Smooth muscle cell (in vitro differentiated cells): ENCODE data around the gene PAFAH2. TPM values are rescaled to one million over a fixed set of nuclear protein-coding genes. Genes with fewer than 3 reads are reported as not detected.

ENCODE experiments used
- DNase-seq: peaks from one replicate; lab custom pipeline; 2025; ENCODE audit not compliant: unreplicated experiment; lab: John Stamatoyannopoulos, UW
- H2AFZ ChIP-seq: fragments of 200-600 bp; sonication (generic); 2 replicates; pipeline ENCODE4 v1.6.0; 2016; ENCODE audit warnings: antibody characterized with exemption, low read depth, mild to moderate bottlenecking
- H3F3A ChIP-seq: fragments of 200-600 bp; sonication (generic); 2 replicates; pipeline ENCODE4 v1.6.0; 2017; ENCODE audit warnings: antibody characterized with exemption, low read depth
- H3K27ac ChIP-seq: fragments of 200-600 bp; sonication (generic); 2 replicates; pipeline ENCODE4 v1.5.1; 2016; ENCODE audit warnings: low read depth, mild to moderate bottlenecking
- H3K27me3 ChIP-seq: fragments of 200-600 bp; sonication (generic); 2 replicates; pipeline ENCODE4 v1.6.1; 2016; ENCODE audit warnings: low read depth, mild to moderate bottlenecking
- H3K36me3 ChIP-seq: fragments of 200-600 bp; sonication (generic); 2 replicates; pipeline ENCODE4 v1.5.1; 2016; ENCODE audit warnings: low read depth
- H3K4me1 ChIP-seq: fragments of 200-600 bp; sonication (generic); 2 replicates; pipeline ENCODE4 v1.5.1; 2016; ENCODE audit warnings: low read depth
- H3K4me2 ChIP-seq: fragments of 200-600 bp; sonication (generic); 2 replicates; pipeline ENCODE4 v1.6.0; 2016; ENCODE audit warnings: mild to moderate bottlenecking
- H3K4me3 ChIP-seq: fragments of 200-600 bp; sonication (generic); 2 replicates; pipeline ENCODE4 v1.5.1; 2016; ENCODE audit warnings: mild to moderate bottlenecking
- H3K79me2 ChIP-seq: fragments of 200-600 bp; sonication (generic); 2 replicates; pipeline ENCODE4 v1.6.0; 2016; ENCODE audit warnings: low read depth, mild to moderate bottlenecking
- H3K9ac ChIP-seq: fragments of 200-600 bp; sonication (generic); 2 replicates; pipeline ENCODE4 v1.6.0; 2016; ENCODE audit warnings: low read depth
- H3K9me3 ChIP-seq: fragments of 200-600 bp; sonication (generic); replicated peaks from 2 replicates; pipeline ENCODE4 v1.5.1; 2016; ENCODE audit warnings: low read depth
- H4K20me1 ChIP-seq: fragments of 200-600 bp; sonication (generic); 2 replicates; pipeline ENCODE4 v1.6.0; 2016; ENCODE audit warnings: low read depth
- WGBS: methylation state at CpG from one replicate; pipeline ENCODE4 v1.1.7; 2016; ENCODE audit warnings: low lambda C conversion rate; 5-methylcytosine and 5-hydroxymethylcytosine counted together
- polyA plus RNA-seq: library from polyadenylated mRNA; unstranded; fragments of >200 nt; fragmentation: Nextera tagmentation; extraction: Ambion mirVana; gene quantifications from 2 replicates; pipeline ENCODE4 v1.2.1, GENCODE V29; 2016
- total RNA-seq: library from RNA; depleted of rRNA; stranded (reverse); fragments of >200 nt; gene quantifications from 2 replicates; pipeline ENCODE4 v1.2.3, GENCODE V29; 2014
- TF ChIP-seq, protein P1 (sequence below): fragments of 200-600 bp; sonication (generic); IDR thresholded peaks from 2 replicates; pipeline ENCODE4 v1.5.1; 2017; ENCODE audit warnings: borderline replicate concordance, mild to moderate bottlenecking, antibody characterized with exemption; ENCODE audit not compliant: insufficient read depth, poor library complexity, severe bottlenecking

Gene PAFAH2
- total and polyA plus RNA-seq, 2 experiments from 2014 or later = 9.4 to 9.6 TPM

DNA sequence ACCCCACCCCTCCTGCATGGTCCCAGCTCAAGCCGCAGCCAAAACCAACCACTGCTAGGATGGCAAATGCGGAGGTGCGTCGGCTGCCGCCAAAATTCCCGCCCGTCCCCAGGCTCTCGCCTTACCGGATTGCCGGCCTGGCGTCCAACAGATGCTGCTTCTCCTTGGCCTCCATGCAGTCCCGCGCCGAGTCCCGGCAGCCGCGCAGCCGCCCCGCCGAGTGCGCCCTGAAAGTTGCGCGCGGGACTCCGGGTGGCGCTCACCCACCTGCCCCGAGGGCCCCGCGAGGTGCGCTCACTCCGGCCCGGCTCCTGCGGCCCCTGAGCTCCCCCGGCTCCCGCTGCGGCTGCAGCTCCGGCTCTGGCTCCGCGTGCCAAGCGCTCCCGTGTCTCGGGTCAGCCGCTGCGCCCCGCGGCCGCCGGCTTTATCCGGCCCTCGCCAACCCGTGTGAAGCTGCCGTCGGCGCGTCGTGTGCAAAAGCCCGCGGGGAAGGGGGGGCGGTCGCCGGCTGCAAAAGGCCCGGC, 47.9 kb upstream of the PAFAH2 start, which contains the start of gene SLC30A2:
TSS of gene SLC30A2 (minus strand) at position 397 of the 524 bp plus-strand sequence. CDS start at position 175, 222 bp downstream.
- Histone ChIP-seq H3K9me3 (no peaks in the 10 kb centered on the region), H3K4me3 (peak within 1 kb of the TSS; percentile 34), H3K79me2 (no peaks in the 10 kb centered on the region), H3K36me3 (no peaks in the 10 kb centered on the region), H3K27ac (no peak within 1 kb of the TSS), H3K27me3 (peaks cover 65% of the 10 kb centered on the region), H4K20me1 (no peaks in the 10 kb centered on the region), H3K9ac (no peak within 1 kb of the TSS), H2AFZ (no peak within 1 kb of the TSS), H3K4me2 (peak within 1 kb of the TSS; percentile 81), H3K4me1 (peaks cover 9% of the 10 kb centered on the region), H3F3A (no peaks in the 10 kb centered on the region)
- TF ChIP-seq, protein P1, sequence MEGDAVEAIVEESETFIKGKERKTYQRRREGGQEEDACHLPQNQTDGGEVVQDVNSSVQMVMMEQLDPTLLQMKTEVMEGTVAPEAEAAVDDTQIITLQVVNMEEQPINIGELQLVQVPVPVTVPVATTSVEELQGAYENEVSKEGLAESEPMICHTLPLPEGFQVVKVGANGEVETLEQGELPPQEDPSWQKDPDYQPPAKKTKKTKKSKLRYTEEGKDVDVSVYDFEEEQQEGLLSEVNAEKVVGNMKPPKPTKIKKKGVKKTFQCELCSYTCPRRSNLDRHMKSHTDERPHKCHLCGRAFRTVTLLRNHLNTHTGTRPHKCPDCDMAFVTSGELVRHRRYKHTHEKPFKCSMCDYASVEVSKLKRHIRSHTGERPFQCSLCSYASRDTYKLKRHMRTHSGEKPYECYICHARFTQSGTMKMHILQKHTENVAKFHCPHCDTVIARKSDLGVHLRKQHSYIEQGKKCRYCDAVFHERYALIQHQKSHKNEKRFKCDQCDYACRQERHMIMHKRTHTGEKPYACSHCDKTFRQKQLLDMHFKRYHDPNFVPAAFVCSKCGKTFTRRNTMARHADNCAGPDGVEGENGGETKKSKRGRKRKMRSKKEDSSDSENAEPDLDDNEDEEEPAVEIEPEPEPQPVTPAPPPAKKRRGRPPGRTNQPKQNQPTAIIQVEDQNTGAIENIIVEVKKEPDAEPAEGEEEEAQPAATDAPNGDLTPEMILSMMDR = no peak
- WGBS = 3% methylated on average over 45 of the region's 62 CpGs
- DNase-seq = no peak

DNA sequence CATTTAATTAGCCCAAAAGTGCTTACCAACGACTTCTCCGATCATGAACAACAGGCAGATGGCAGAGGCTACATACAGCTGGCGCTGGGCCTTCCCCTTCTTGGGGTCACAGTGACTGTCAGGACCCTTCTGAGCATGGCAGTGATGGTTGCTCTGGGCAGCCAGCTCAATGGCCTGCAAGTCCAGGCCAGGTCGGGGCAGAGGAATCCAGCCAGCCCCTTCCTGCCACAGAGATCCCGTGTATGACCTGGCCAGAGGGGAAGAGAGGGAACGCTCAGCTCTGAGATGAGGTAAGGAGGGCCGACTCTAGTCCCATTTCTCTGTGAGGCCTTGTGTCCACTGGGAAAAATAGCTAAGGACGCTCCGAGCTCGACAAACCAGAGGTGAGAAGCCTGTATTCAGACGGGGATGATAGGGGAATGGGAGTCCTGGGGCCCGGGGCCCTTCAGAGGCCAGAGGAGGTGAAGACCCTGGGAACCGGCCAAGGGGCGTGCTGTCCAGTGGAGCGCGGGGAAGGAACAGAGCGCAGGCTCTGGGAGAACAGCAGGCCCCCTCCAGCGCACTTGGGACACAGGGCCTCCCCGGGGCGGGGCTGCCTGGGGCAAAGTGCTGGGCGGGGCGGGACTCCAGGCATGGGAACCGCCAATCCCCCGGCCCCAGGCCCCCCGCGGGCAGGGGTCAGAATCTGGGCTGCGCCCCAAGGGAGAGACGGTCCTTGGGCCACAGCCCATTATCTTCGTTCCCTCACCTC, 47.3 kb upstream of the PAFAH2 start:
- Histone ChIP-seq H3K4me1 (peaks cover 9% of the 10 kb centered on the region), H3K4me3 (no peak overlapping the region), H3K9me3 (no peaks in the 10 kb centered on the region), H3F3A (no peaks in the 10 kb centered on the region), H3K79me2 (no peaks in the 10 kb centered on the region), H3K27me3 (peaks cover 65% of the 10 kb centered on the region), H4K20me1 (no peaks in the 10 kb centered on the region), H3K27ac (no peak overlapping the region), H3K4me2 (peak overlapping the region; percentile 81), H3K9ac (no peak overlapping the region), H2AFZ (no peak overlapping the region), H3K36me3 (no peaks in the 10 kb centered on the region)
- TF ChIP-seq, protein P1 = no peak
- no peak for DNase-seq
- 72% methylated on average over 13 of the region's 29 CpGs for WGBS

DNA sequence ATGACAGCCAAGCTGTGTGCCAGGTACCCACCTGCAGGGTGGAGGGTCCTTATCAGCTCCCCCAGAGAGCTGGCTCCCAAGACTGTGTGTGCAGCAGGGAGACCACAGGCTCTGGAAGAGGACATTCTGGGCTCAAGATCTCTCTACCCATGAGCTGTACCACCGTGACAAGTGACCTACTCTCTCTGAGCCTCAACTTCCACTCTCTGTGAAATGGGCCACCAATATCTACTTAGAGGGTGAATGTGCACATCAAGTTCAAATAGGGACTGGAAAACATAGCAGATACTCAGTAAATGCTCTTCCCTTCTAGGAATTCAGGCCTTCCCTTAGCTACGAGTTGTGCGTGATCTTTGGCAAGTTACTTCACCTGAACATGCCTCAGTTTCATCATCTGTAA, 46.6 kb upstream of the PAFAH2 start:
- no peaks in the 10 kb centered on the region for H3K79me2 ChIP-seq
- no peaks in the 10 kb centered on the region for H4K20me1 ChIP-seq
- no peak overlapping the region for H3K4me3 ChIP-seq
- no peaks in the 10 kb centered on the region for H3K9me3 ChIP-seq
- H3K36me3 ChIP-seq = no peaks in the 10 kb centered on the region
- H3K4me2 ChIP-seq = no peak overlapping the region
- WGBS = 95% methylated on average over 3 of the region's 3 CpGs
- H3F3A ChIP-seq = no peaks in the 10 kb centered on the region
- TF ChIP-seq, protein P1 = no peak
- no peak for DNase-seq
- no peak overlapping the region for H2AFZ ChIP-seq
- peaks cover 9% of the 10 kb centered on the region for H3K4me1 ChIP-seq
- H3K9ac ChIP-seq = no peak overlapping the region
- no peak overlapping the region for H3K27ac ChIP-seq
- peaks cover 65% of the 10 kb centered on the region for H3K27me3 ChIP-seq

DNA sequence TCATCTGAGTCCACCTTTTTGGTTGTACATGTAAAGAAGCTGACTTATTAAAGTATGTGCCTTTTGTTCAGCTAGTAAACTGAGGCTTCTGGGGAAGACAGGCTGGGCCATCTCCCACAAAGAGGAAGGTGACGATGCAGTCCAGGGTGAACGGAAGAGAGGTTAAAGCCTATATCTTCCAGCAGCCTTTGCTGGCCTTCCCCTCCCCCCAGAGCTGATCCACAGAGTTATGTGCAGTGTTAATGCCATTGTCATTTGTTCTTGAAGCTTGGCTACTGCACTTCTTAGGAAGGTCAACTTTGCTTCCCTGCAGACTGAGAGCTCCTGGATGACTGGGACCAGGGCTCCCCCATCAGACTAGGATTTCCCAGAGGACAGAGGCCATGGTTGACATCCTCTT, 45.9 kb upstream of the PAFAH2 start:
- no peak for DNase-seq
- no peaks in the 10 kb centered on the region for H3K79me2 ChIP-seq
- no peak overlapping the region for H3K4me3 ChIP-seq
- WGBS = 79% methylated on average over 2 of the region's 2 CpGs
- no peak overlapping the region for H2AFZ ChIP-seq
- TF ChIP-seq, protein P1 = no peak
- H3K9ac ChIP-seq = no peak overlapping the region
- H3K27me3 ChIP-seq = peaks cover 62% of the 10 kb centered on the region
- no peaks in the 10 kb centered on the region for H3K9me3 ChIP-seq
- no peak overlapping the region for H3K4me2 ChIP-seq
- no peaks in the 10 kb centered on the region for H3K36me3 ChIP-seq
- H3K4me1 ChIP-seq = peaks cover 9% of the 10 kb centered on the region
- no peaks in the 10 kb centered on the region for H3F3A ChIP-seq
- H4K20me1 ChIP-seq = no peaks in the 10 kb centered on the region
- H3K27ac ChIP-seq = no peak overlapping the region
